Naive B cell (primary cell): ENCODE measurements around the gene LCE7A. TPM values are rescaled to one million over a fixed set of nuclear protein-coding genes. Genes with fewer than 3 reads are reported as not detected.

Experiments
- polyA plus RNA-seq, 6 donors: library from polyadenylated mRNA; unstranded; fragments of 300-500 nt; fragmentation: Illumina TruSeq; gene quantifications; one replicate each; pipeline ENCODE4 v1.2.3, GENCODE V29; 2021; ENCODE audit warnings: low read depth in 6 of 6

Gene LCE7A
- polyA plus RNA-seq, 6 donors from 2014 or later, result not detected

Other genes with a start within 250 kb of the LCE7A start
- not detected for gene LCE3B, start 246.2 kb upstream of the LCE7A start, polyA plus RNA-seq
- gene LCE3A, start 236.9 kb upstream of the LCE7A start, polyA plus RNA-seq, result not detected
- gene LCE2D, start 196.6 kb upstream of the LCE7A start, polyA plus RNA-seq, result not detected
- gene LCE2C, start 184.7 kb upstream of the LCE7A start, polyA plus RNA-seq, result not detected
- not detected for gene LCE2B, start 173.9 kb upstream of the LCE7A start, polyA plus RNA-seq
- not detected for gene LCE2A, start 161.7 kb upstream of the LCE7A start, polyA plus RNA-seq
- gene LCE4A, start 151.8 kb upstream of the LCE7A start, polyA plus RNA-seq, result not detected
- gene KPRP, start 102.0 kb upstream of the LCE7A start, polyA plus RNA-seq, result not detected
- gene LCE1F, start 84.9 kb upstream of the LCE7A start, polyA plus RNA-seq, result not detected
- gene LCE1E, start 73.7 kb upstream of the LCE7A start, polyA plus RNA-seq, result not detected
- not detected for gene LCE1D, start 63.3 kb upstream of the LCE7A start, polyA plus RNA-seq
- gene LCE1C, start 53.3 kb upstream of the LCE7A start, polyA plus RNA-seq, result not detected
- gene LCE1B, start 48.0 kb upstream of the LCE7A start, polyA plus RNA-seq, result not detected
- not detected for gene LCE1A, start 32.5 kb upstream of the LCE7A start, polyA plus RNA-seq
- gene LCE6A, start 17.1 kb upstream of the LCE7A start, polyA plus RNA-seq, result not detected
- not detected for gene SMCP, start 18.3 kb downstream of the LCE7A start, polyA plus RNA-seq
- not detected for gene IVL, start 48.5 kb downstream of the LCE7A start, polyA plus RNA-seq
- not detected for gene SPRR5, start 87.2 kb downstream of the LCE7A start, polyA plus RNA-seq
- gene SPRR4, start 110.7 kb downstream of the LCE7A start, polyA plus RNA-seq, result not detected
- not detected for gene SPRR1A, start 124.1 kb downstream of the LCE7A start, polyA plus RNA-seq
- not detected for gene SPRR3, start 141.8 kb downstream of the LCE7A start, polyA plus RNA-seq
- gene SPRR1B, start 171.2 kb downstream of the LCE7A start, polyA plus RNA-seq, result not detected
- not detected for gene SPRR2D, start 181.1 kb downstream of the LCE7A start, polyA plus RNA-seq
- gene SPRR2A, start 197.5 kb downstream of the LCE7A start, polyA plus RNA-seq, result not detected
- not detected for gene SPRR2B, start 211.6 kb downstream of the LCE7A start, polyA plus RNA-seq
- not detected for gene SPRR2E, start 234.5 kb downstream of the LCE7A start, polyA plus RNA-seq